ENCODE measurements around the gene NDUFB5. TPM values are rescaled to one million over a fixed set of nuclear protein-coding genes. Genes with fewer than 3 reads are reported as not detected.

The NDUFB5 gene
- total RNA-seq, result 49.3 TPM

GRCh38 chr3:179604321-179605078 is at the start of gene NDUFB5, which contains the start of gene MRPL47:
Gene NDUFB5, plus strand, starts transcription at chr3:179604794. Its CDS starts 22 bp downstream, at chr3:179604816.
Gene MRPL47, minus strand, starts transcription at chr3:179604638. Its CDS starts 14 bp downstream, at chr3:179604624.
- DNase-seq (ENCODE audit: low spot score), result peak; percentile 95
- peak; percentile 100 for ATAC-seq

GRCh38 chr3:179558742-179559364 is 45.7 kb upstream of the NDUFB5 start:
- no peak for ATAC-seq
- peak; percentile 52 for DNase-seq (ENCODE audit: low spot score)

GRCh38 chr3:179560791-179561190 is 43.8 kb upstream of the NDUFB5 start:
- DNase-seq (ENCODE audit: low spot score), result no peak
- no peak for ATAC-seq

GRCh38 chr3:179562591-179563270 is 41.9 kb upstream of the NDUFB5 start, which contains the start of gene ACTL6A:
Gene ACTL6A, plus strand, starts transcription at chr3:179562926. Its CDS starts 167 bp downstream, at chr3:179563093.
- peak; percentile 96 for ATAC-seq
- peak; percentile 100 for DNase-seq (ENCODE audit: low spot score)

GRCh38 chr3:179563271-179563783 is 41.3 kb upstream of the NDUFB5 start:
- DNase-seq (ENCODE audit: low spot score) (peak; percentile 68), ATAC-seq (peak; percentile 67)

- ATAC-seq (no peak), DNase-seq (ENCODE audit: low spot score) (no peak)
These were observed 39.1 kb upstream of the NDUFB5 start for GRCh38 chr3:179565496-179565895.

GRCh38 chr3:179580992-179581391 is 23.6 kb upstream of the NDUFB5 start:
- DNase-seq (ENCODE audit: low spot score) (no peak), ATAC-seq (no peak)

- ATAC-seq, result no peak
- no peak for DNase-seq (ENCODE audit: low spot score)
These were observed 15.5 kb upstream of the NDUFB5 start for GRCh38 chr3:179589143-179589542.

- DNase-seq (ENCODE audit: low spot score) (no peak), ATAC-seq (no peak)
These were observed 13.9 kb upstream of the NDUFB5 start for GRCh38 chr3:179590669-179591068.

GRCh38 chr3:179591313-179591712 is 13.3 kb upstream of the NDUFB5 start:
- no peak for DNase-seq (ENCODE audit: low spot score)

GRCh38 chr3:179599531-179599930 is 5.1 kb upstream of the NDUFB5 start:
- no peak for ATAC-seq
- DNase-seq (ENCODE audit: low spot score), result no peak

More at GRCh38 chr3:179591313-179591712, 13.3 kb upstream of the NDUFB5 start:
- peak; percentile 15 for ATAC-seq

GRCh38 chr3:179603321-179603720 is 1.3 kb upstream of the NDUFB5 start:
- DNase-seq (ENCODE audit: low spot score), result no peak
- ATAC-seq, result no peak

GRCh38 chr3:179603831-179604230 is 763 bp upstream of the NDUFB5 start:
- no peak for DNase-seq (ENCODE audit: low spot score)

GRCh38 chr3:179606534-179607085 is 2.0 kb downstream of the NDUFB5 start:
- ATAC-seq, result no peak
- DNase-seq (ENCODE audit: low spot score), result no peak

More at GRCh38 chr3:179603831-179604230, 763 bp upstream of the NDUFB5 start:
- no peak for ATAC-seq

- DNase-seq (ENCODE audit: low spot score) (no peak), ATAC-seq (no peak)
These were observed 4.5 kb downstream of the NDUFB5 start for GRCh38 chr3:179608931-179609720.

- no peak for DNase-seq (ENCODE audit: low spot score)
- no peak for ATAC-seq
These were observed 5.5 kb downstream of the NDUFB5 start for GRCh38 chr3:179610066-179610465.

- DNase-seq (ENCODE audit: low spot score), result no peak
- ATAC-seq, result no peak
These were observed 9.2 kb downstream of the NDUFB5 start for GRCh38 chr3:179613807-179614206.

GRCh38 chr3:179615458-179616173 is 11.0 kb downstream of the NDUFB5 start:
- ATAC-seq, result no peak
- DNase-seq (ENCODE audit: low spot score), result no peak

GRCh38 chr3:179622023-179622422 is 17.4 kb downstream of the NDUFB5 start:
- no peak for DNase-seq (ENCODE audit: low spot score)
- no peak for ATAC-seq
